H9 (cell line): ENCODE measurements around the gene NKAIN2. TPM values are rescaled to one million over a fixed set of nuclear protein-coding genes. Genes with fewer than 3 reads are reported as not detected.

ENCODE experiments used
- DNase-seq: peaks from one replicate; pipeline ENCODE4 v3.0.0-alpha.2; 2017
- H2AFZ ChIP-seq: one replicate; pipeline ENCODE4 v1.6.1; 2013; ENCODE audit warnings: mild to moderate bottlenecking, low read length, control low read depth, moderate library complexity
- H2AK5ac ChIP-seq: 2 replicates; pipeline ENCODE4 v1.6.1; 2013; ENCODE audit warnings: low read length, control low read depth, mixed read lengths; ENCODE audit not compliant: insufficient read length
- H2BK120ac ChIP-seq: one replicate; pipeline ENCODE4 v1.6.1; 2013; ENCODE audit warnings: low read depth, mild to moderate bottlenecking, low read length, control low read depth, inconsistent platforms; ENCODE audit not compliant: poor library complexity, severe bottlenecking
- H2BK12ac ChIP-seq: 2 replicates; pipeline ENCODE4 v1.6.1; 2013; ENCODE audit warnings: low read length, control low read depth, mixed read lengths, low read depth; ENCODE audit not compliant: insufficient read length
- H2BK15ac ChIP-seq: 2 replicates; pipeline ENCODE4 v1.6.1; 2013; ENCODE audit warnings: low read depth, low read length, control low read depth
- H2BK20ac ChIP-seq: one replicate; pipeline ENCODE4 v1.6.1; 2013; ENCODE audit warnings: low read depth, mild to moderate bottlenecking, low read length, control low read depth, inconsistent platforms; ENCODE audit not compliant: poor library complexity, severe bottlenecking
- H2BK5ac ChIP-seq: 2 replicates; pipeline ENCODE4 v1.6.1; 2013; ENCODE audit warnings: low read length, control low read depth, mixed read lengths; ENCODE audit not compliant: insufficient read length
- H3K14ac ChIP-seq: 2 replicates; pipeline ENCODE4 v1.6.1; 2013; ENCODE audit warnings: low read length, control low read depth; ENCODE audit not compliant: insufficient read depth
- H3K18ac ChIP-seq: 2 replicates; pipeline ENCODE4 v1.6.1; 2013; ENCODE audit warnings: low read depth, mild to moderate bottlenecking, mixed read lengths, low read length, control low read depth; ENCODE audit not compliant: insufficient read length
- H3K23ac ChIP-seq: 2 replicates; pipeline ENCODE4 v1.6.1; 2013; ENCODE audit warnings: low read length, control low read depth, mixed read lengths, low read depth; ENCODE audit not compliant: insufficient read length
- H3K23me2 ChIP-seq: 2 replicates; pipeline ENCODE4 v1.6.1; 2013; ENCODE audit warnings: low read depth, mild to moderate bottlenecking, mixed read lengths, low read length, control low read depth; ENCODE audit not compliant: insufficient read length, poor library complexity, severe bottlenecking
- H3K27ac ChIP-seq: 2 replicates; pipeline ENCODE4 v1.5.1; 2013; ENCODE audit warnings: low read length, control low read depth, mixed read lengths, low read depth; ENCODE audit not compliant: insufficient read length
- H3K27me3 ChIP-seq: 2 replicates; pipeline ENCODE4 v1.6.1; 2013; ENCODE audit warnings: low read length, control low read depth, inconsistent platforms; ENCODE audit not compliant: insufficient read depth
- H3K4ac ChIP-seq: 2 replicates; pipeline ENCODE4 v1.6.1; 2013; ENCODE audit warnings: low read depth, mild to moderate bottlenecking, control low read depth, inconsistent platforms, low read length, moderate library complexity
- H3K4me1 ChIP-seq: 2 replicates; pipeline ENCODE4 v1.6.1; 2013; ENCODE audit warnings: low read length, control low read depth, inconsistent platforms; ENCODE audit not compliant: insufficient read depth
- H3K4me2 ChIP-seq: 2 replicates; pipeline ENCODE4 v1.6.1; 2013; ENCODE audit warnings: low read length, control low read depth, mixed read lengths; ENCODE audit not compliant: insufficient read length, insufficient read depth
- H3K56ac ChIP-seq: 2 replicates; pipeline ENCODE4 v1.6.1; 2013; ENCODE audit warnings: low read depth, mild to moderate bottlenecking, mixed read lengths, low read length, control low read depth; ENCODE audit not compliant: insufficient read length
- H3K79me1 ChIP-seq: 2 replicates; pipeline ENCODE4 v1.6.1; 2013; ENCODE audit warnings: low read depth, mild to moderate bottlenecking, moderate library complexity, low read length, control low read depth, inconsistent platforms; ENCODE audit not compliant: insufficient read depth, poor library complexity, severe bottlenecking
- H3K79me2 ChIP-seq: 2 replicates; pipeline ENCODE4 v1.6.1; 2013; ENCODE audit warnings: low read length, control low read depth, inconsistent platforms; ENCODE audit not compliant: insufficient read depth
- H3K9ac ChIP-seq: 2 replicates; pipeline ENCODE4 v1.6.1; 2013; ENCODE audit warnings: low read length, control low read depth, mixed read lengths; ENCODE audit not compliant: insufficient read length; ENCODE audit errors: extremely low read depth
- H3K9me3 ChIP-seq: one replicate; pipeline ENCODE4 v1.6.1; 2013; ENCODE audit warnings: low read depth, low read length, inconsistent platforms; ENCODE audit not compliant: control insufficient read depth
- H3T11ph ChIP-seq: one replicate; pipeline ENCODE4 v1.6.1; 2013; ENCODE audit warnings: mild to moderate bottlenecking, low read length, control low read depth, inconsistent platforms
- H4K20me1 ChIP-seq: one replicate; pipeline ENCODE4 v1.6.1; 2013; ENCODE audit not compliant: control insufficient read depth, insufficient read length, insufficient read depth
- H4K5ac ChIP-seq: 2 replicates; pipeline ENCODE4 v1.6.1; 2013; ENCODE audit warnings: low read depth, mild to moderate bottlenecking, mixed read lengths, low read length, control low read depth; ENCODE audit not compliant: insufficient read length
- H4K8ac ChIP-seq: replicated peaks from 2 replicates; pipeline ENCODE4 v1.6.1; 2013; ENCODE audit warnings: low read length, control low read depth, mixed read lengths, low read depth; ENCODE audit not compliant: insufficient read length
- H4K91ac ChIP-seq: 2 replicates; pipeline ENCODE4 v1.6.1; 2013; ENCODE audit warnings: low read depth, mild to moderate bottlenecking, moderate library complexity, mixed read lengths, low read length, control low read depth; ENCODE audit not compliant: insufficient read length
- H3K27ac Mint-ChIP-seq, 3 experiments: 2 replicates in 2 of 3; 3 replicates in 1 of 3; pipeline ENCODE4 v1.8.0; 2020 to 2021; ENCODE audit warnings: mixed read lengths in 3 of 3, mild to moderate bottlenecking in 1 of 3, moderate library complexity in 1 of 3
- H3K27me3 Mint-ChIP-seq: 2 replicates; pipeline ENCODE4 v1.8.0; 2021; ENCODE audit warnings: low read depth, mild to moderate bottlenecking, moderate library complexity, mixed read lengths
- H3K36me3 Mint-ChIP-seq, 3 experiments: 2 replicates in 2 of 3; 3 replicates in 1 of 3; pipeline ENCODE4 v1.8.0; 2020 to 2021; ENCODE audit warnings: low read depth in 3 of 3, mixed read lengths in 3 of 3; ENCODE audit not compliant: insufficient read depth in 1 of 3
- H3K4me1 Mint-ChIP-seq, 2 experiments: 2 replicates each; pipeline ENCODE4 v1.8.0; 2020; ENCODE audit warnings: mixed read lengths in 2 of 2
- H3K4me3 Mint-ChIP-seq, 2 experiments: 2 replicates in 1 of 2; 3 replicates in 1 of 2; pipeline ENCODE4 v1.8.0; 2020 to 2021; ENCODE audit warnings: mild to moderate bottlenecking in 2 of 2, mixed read lengths in 2 of 2, moderate library complexity in 1 of 2
- H3K9me3 Mint-ChIP-seq, 2 experiments: 2 replicates in 1 of 2; 3 replicates in 1 of 2; pipeline ENCODE4 v1.8.0; 2020; ENCODE audit warnings: mild to moderate bottlenecking in 2 of 2, mixed read lengths in 2 of 2, moderate library complexity in 1 of 2
- CTCF ChIP-seq: fragments of 200-600 bp; sonication (generic); conservative IDR thresholded peaks from 3 replicates; pipeline ENCODE4 v1.8.0; 2021; ENCODE audit warnings: antibody characterized with exemption, mild to moderate bottlenecking
- WGBS: extraction: QIAGEN DNeasy Blood & Tissue Kit; methylation state at CpG from one replicate; pipeline ENCODE4 v1.1.7; 2013; ENCODE audit warnings: missing lambda C conversion rate, low lambda C conversion rate, mixed read lengths; ENCODE audit not compliant: insufficient read length; ENCODE audit errors: extremely low coverage; 5-methylcytosine and 5-hydroxymethylcytosine counted together
- total RNA-seq: library from RNA; stranded (reverse); gene quantifications from 2 replicates; pipeline ENCODE4 v1.2.1, GENCODE V29; 2021

NKAIN2 gene
- total RNA-seq, 1 experiment from 2014 or later: 0.17 TPM

DNA sequence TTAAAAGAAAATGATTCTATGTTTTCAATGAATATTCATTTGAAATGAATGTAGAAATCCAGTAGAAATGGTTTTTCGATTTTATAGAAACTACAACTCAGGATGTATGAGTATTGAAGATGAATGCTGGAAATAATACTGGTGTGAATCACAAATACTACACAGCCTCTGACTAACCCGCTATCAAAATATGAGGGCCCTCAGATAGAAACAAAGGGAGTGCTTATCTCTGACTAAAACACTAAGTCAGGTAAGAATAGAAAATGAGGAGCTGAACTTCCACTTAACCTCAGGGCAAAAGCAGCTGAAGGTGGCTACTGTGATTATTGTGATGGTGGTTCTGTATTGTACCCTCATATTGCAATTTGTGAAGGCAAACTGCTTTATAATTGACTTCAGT, 937.7 kb downstream of the NKAIN2 start:
- Histone ChIP-seq H4K20me1 (no peaks in the 10 kb centered on the region), H3K9ac (no peak overlapping the region), H3K4me2 (no peak overlapping the region), H2BK20ac (no peak overlapping the region), H3K18ac (no peak overlapping the region), H4K5ac (no peak overlapping the region), H3T11ph (no peak overlapping the region), H2BK5ac (no peak overlapping the region), H3K23ac (no peak overlapping the region), H4K91ac (no peak overlapping the region), H3K9me3 (no peaks in the 10 kb centered on the region), H3K14ac (no peak overlapping the region), H2BK120ac (no peak overlapping the region), H2AFZ (no peak overlapping the region), H4K8ac (no peak overlapping the region), H3K4me1 (no peaks in the 10 kb centered on the region), H3K23me2 (no peaks in the 10 kb centered on the region), H3K27ac (no peak overlapping the region), H3K27me3 (no peaks in the 10 kb centered on the region), H2AK5ac (no peak overlapping the region), H3K4ac (no peak overlapping the region), H3K56ac (no peak overlapping the region), H2BK12ac (no peak overlapping the region), H3K79me2 (no peaks in the 10 kb centered on the region), H3K79me1 (no peaks in the 10 kb centered on the region), H2BK15ac (no peak overlapping the region)
- Mint-ChIP-seq H3K4me3 (no peak overlapping the region), H3K27me3 (no peaks in the 10 kb centered on the region), H3K4me1 (peaks cover 0 to 5% of the 10 kb centered on the region in 2 experiments; a peak in 1 of 4 replicates), H3K9me3 (no peaks in the 10 kb centered on the region; a peak in 1 of 5 replicates), H3K27ac (no peak overlapping the region), H3K36me3 (peaks cover 0 to 5% (median 0%) of the 10 kb centered on the region in 3 experiments; a peak in 2 of 7 replicates)
- no peak for TF ChIP-seq CTCF
- DNase-seq: no peak
- no CpG with 5 or more reads among the region's 2 CpGs for WGBS
